HT1080 (cell line): ENCODE data around the gene CDH24. TPM values are rescaled to one million over a fixed set of nuclear protein-coding genes. Genes with fewer than 3 reads are reported as not detected.

Experiments
- DNase-seq: peaks from one replicate; pipeline ENCODE4 v3.0.0-alpha.2; 2015; ENCODE audit warnings: low read depth
- total RNA-seq: library from RNA; depleted of rRNA; stranded (reverse); fragments of >200 nt; shearing (Covaris generic); gene quantifications from 2 replicates; pipeline ENCODE4 v1.2.3, GENCODE V29; 2014

Gene CDH24
- total RNA-seq, 1 experiment from 2014 or later, result 18.2 TPM

- DNase-seq, result no peak
Observed at GRCh38 chr14:23090254-23090636, 32.9 kb upstream of the CDH24 start.

GRCh38 chr14:23089498-23090253, 32.4 kb upstream of the CDH24 start:
- no peak for DNase-seq

DNA sequence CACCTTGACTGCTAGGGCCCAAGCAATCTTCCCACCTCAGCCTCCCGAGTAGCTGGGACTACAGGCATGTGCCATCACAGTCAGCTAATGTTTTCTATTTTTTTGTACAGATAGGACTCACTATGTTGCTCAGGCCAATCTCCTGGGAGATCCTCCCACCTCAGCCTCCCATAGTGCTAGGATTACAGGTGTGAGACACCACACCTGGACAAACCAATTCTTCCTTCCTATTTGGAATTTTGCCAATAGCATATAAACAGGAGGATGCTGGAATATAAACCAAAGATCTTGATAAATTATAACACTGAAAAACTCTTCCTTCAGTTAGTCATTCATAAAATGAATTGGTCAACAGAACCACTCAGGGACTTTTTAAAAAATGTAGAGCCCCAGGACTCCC, 29.2 kb upstream of the CDH24 start:
- no peak for DNase-seq

DNA sequence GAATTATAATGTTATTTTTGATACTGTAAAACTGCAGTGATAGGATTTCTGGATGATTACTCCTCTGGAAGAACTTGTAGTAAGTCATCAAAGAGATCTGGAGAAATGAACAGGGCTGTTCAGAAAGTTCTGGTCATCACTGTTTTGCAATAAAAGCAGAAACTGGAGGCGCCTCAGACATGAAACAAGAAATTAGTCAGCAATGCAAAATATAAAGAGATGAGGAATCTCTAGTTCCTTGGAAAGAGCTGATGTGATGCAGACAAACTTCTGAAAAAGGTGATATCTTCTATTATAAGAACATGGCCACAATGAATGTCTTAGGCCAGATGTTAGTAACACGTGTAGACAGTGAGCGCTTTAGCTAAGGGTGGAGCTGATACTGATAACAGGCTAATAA, 28.1 kb upstream of the CDH24 start:
- DNase-seq, result no peak

- no peak for DNase-seq
Observed at GRCh38 chr14:23080474-23080873, 23.2 kb upstream of the CDH24 start.

DNA sequence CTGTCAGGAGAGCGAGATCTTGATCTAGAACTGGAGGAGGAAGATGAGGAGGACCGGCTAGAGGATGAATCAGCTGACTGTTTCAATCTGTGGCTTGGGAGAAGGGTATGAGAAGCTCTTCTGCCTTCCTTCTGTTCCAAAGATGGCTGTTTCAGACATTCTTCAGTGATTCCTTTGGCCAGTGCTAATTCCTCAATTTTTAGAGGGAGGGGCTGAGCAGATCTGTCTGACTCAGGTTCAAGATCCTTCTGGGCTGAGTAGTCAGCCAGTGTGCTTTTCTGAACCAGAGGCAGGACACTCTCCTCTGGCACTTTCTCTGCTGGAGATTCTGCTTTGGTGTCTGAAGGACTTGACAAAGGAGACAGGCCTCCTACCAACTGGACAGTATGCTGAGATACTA, 22.4 kb upstream of the CDH24 start:
- no peak for DNase-seq

DNA sequence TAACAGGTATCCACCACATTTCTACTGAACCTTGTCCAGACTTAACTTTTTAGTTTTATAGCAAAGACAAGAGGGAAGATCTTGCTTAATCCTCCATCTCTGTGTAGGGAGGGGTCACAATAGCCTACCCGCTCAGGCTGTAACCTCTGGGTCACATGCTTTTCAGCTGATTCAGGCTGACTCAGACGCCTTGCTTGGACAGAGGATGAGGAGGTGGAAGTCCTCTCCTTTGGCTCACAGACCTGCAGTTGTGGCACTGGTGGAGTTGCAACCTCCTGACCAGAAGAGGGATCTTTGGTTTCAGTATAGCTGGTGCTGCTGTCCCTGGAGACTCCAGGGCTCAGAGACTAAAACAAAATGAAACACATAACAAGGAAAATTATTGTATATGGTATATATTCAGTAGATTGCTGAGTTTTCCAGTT, 21.4 kb upstream of the CDH24 start:
- DNase-seq, result peak; percentile 95

GRCh38 chr14:23077962-23078361, 20.6 kb upstream of the CDH24 start:
- no peak for DNase-seq

DNA sequence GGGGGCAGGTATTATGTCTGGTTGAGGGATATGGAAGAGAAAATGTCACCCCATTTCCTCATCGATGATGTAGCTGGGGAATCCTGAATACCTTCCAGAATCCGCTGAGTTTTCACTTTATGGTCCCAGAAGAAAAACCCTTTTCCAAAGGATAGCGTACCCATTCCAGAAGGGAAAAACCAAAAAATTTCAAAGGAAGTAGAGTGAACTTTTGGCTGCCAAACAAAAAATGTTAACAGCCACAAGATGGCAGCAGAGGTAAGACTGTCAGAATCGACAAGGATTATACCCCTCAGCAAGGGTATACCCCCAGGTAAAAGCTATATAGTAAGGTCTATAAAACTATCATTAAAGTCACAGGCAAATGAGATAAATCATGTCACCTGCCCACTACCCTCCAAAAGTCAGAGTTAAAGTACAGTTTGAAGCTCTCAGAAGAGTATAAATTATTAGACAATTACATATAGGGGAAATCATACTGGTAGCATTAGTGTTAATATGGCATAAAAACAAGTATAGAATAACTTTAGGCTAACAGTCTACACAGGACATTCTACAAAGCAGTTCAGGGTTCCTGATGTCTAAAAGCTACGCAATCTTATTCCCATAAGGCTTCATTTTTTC, 19.6 kb upstream of the CDH24 start:
- DNase-seq, result no peak

DNA sequence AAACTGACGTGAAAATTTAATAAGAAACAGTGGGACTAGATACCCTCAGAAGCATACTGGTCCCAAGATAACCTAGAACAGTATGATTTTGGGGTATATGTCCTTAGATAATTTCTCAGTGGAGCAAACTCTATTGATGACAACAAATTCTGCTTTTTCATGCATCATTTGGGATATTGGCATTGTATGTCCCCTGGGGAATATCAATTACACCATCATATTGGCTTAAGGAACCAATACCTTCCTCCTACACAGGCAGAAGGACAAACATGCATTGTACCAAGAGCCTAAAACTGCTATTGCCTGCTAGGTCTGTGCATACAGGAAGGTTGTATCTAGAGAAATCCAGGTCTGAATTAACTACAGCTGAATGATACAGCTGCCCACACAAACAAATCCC, 17.6 kb upstream of the CDH24 start:
- no peak for DNase-seq

GRCh38 chr14:23071921-23072539, 14.7 kb upstream of the CDH24 start:
- DNase-seq, result no peak

DNA sequence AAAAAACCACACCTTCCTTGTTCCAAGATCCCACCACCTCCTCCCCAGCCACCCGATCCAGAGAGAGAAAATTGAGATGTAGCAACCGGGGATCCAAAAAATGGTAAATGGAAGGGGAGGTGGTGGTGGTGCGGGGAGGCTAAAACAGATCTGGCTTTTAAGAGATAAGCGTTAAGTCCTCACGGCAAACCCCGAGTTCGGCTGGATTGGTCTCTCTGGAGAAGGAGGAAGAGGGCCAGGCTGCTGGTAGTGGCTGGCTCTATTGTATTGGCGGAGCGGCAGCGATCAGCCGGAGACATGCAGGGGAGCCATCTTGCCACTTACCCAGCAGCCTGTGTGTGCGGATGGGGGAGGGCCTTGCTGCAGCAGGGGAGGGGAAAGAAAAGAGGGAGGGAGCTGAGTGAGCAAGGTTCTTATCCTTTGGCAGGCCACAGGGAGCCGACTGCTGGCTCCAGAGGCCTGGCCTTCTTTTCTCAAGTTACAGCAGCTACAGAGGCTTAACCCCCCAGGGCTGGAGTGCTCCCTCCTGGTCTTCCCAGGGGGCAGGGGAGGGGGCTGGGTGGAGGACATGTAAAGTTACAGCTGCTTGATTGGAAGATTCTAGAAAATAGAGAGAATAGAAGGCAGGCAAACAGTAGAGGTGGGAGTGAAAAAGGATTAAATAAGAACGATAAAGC, 14.1 kb upstream of the CDH24 start:
- DNase-seq, result peak; percentile 89

DNA sequence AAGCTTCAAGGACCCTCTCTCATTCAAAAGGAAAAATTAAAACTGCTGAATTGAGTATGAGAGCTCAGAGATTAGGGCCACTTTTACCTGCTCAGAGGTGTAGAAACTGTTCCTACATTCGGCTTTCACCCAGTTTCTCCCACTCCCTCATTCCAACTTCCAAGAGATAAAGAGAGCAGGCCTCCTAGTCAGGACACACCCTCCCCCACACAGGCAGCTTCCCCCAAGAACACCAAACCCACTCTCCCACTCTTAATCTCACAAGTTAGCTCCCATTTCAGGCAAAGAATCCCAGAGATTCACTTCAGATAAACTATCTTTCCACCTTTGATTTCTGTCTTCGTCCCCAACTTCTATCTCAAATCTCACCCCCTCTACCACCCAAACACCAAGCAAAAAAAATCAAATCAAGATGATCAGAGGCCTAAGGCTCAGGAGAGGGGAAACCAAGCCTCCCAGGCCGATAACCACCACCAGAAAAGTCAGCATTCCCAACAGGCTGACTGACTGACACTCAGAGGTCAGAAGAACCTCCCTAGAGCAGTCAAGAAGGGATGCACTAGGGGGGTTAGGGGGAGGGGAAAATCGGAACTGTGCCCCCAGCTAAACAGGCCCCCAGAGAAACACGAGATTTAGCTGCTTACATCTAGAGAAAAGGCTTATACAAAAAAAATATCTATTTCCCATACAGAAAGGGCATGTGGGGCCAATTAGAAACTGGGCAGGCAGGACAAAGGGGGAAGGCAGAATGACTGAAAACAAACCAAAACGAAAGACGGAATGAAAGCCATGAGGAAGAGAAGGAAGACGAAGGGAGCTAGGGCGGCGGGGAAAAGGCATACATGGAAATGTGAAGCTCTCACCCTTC, 13.2 kb upstream of the CDH24 start:
- DNase-seq, result no peak

GRCh38 chr14:23069413-23069806, 12.1 kb upstream of the CDH24 start:
- DNase-seq, result no peak

- peak; percentile 92 for DNase-seq
Observed at GRCh38 chr14:23068789-23069412, 11.6 kb upstream of the CDH24 start.

DNA sequence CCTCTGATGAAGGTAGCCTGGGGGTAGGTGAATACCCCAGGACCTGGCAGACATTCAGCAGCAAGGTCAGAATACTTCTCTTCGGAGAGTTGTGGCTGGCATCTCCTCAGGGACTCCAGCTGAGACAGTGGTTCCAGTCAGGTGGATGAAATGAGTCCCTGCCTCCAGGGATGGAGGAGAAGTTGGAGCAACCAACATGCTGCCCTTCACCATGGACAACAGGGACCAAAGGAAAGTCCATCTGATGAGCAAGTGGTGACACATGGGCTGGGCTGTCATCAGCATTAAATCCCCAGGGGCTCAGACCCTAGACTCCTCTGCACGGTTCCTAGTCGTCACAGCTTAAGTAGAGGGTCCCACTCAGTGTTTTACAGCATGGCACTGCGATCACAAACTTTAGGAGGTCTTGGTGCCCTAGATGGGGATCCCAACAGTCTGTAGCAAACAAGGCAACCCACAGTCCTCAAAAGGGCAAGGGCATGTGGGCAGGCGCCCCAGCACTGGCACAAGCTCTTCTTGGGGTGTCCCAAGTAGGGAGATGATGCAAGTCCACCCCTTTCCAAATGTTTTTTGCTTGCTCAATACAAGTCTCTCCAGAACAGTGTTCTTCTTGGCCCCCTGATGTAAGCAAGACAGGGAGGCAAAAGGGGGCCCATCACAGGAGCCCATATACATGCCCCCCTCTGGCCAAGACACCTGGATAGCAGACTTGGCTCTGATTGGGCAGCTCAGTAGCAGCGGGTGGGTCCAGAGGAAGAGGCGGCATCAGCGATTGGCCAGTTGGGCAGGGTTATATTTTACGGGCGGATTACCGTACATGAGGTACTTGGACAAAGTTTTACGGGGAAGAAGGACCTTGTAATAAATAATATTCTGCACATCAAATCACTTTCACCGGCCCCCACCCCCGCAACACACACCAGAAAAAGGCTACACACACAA, 10.8 kb upstream of the CDH24 start:
- no peak for DNase-seq

- DNase-seq, result no peak
Observed at GRCh38 chr14:23066855-23067744, 9.8 kb upstream of the CDH24 start.

- no peak for DNase-seq
Observed at GRCh38 chr14:23066368-23066767, 9.0 kb upstream of the CDH24 start.

- DNase-seq, result no peak
Observed at GRCh38 chr14:23063601-23064000, 6.3 kb upstream of the CDH24 start.
